Effector memory CD8-positive, alpha-beta T cell (primary cell): Measurements from ENCODE around the gene FTMT.

ENCODE experiments used
- ATAC-seq: fragments of 150-1000 bp; cut with Tn5 transposase; replicated peaks from 2 replicates; pipeline ENCODE4 v1.10.0; 2021; ENCODE audit warnings: mild to moderate bottlenecking, moderate library complexity
- DNase-seq, 3 experiments: peaks; one replicate each; pipeline ENCODE4 v3.0.0; 2021
- H3K27ac Mint-ChIP-seq, 2 donors: one replicate each; pipeline ENCODE4 v1.8.0; 2022; ENCODE audit warnings: mild to moderate bottlenecking in 2 of 2, mixed read lengths in 2 of 2, moderate library complexity in 2 of 2
- H3K27me3 Mint-ChIP-seq, 2 donors: one replicate each; pipeline ENCODE4 v1.8.0; 2022; ENCODE audit warnings: mixed read lengths in 2 of 2
- H3K36me3 Mint-ChIP-seq: one replicate; pipeline ENCODE4 v1.8.0; 2022; ENCODE audit warnings: mild to moderate bottlenecking, moderate library complexity, mixed read lengths; ENCODE audit not compliant: insufficient read depth
- H3K4me1 Mint-ChIP-seq, 2 donors: one replicate each; pipeline ENCODE4 v1.8.0; 2022; ENCODE audit warnings: low read depth in 2 of 2, mixed read lengths in 2 of 2
- H3K4me3 Mint-ChIP-seq, 2 donors: one replicate each; pipeline ENCODE4 v1.8.0; 2022; ENCODE audit warnings: mild to moderate bottlenecking in 2 of 2, mixed read lengths in 2 of 2, moderate library complexity in 2 of 2
- H3K9me3 Mint-ChIP-seq, 2 donors: one replicate each; pipeline ENCODE4 v1.8.0; 2022; ENCODE audit warnings: mixed read lengths in 2 of 2

The FTMT gene

GRCh38 chr5:121870489-121870888 is 18.8 kb downstream of the FTMT start:
- Mint-ChIP-seq H3K36me3 (peaks cover 2% of the 10 kb centered on the region), H3K27me3 (no peaks in the 10 kb centered on the region), H3K4me3 (no peak overlapping the region), H3K27ac (no peak overlapping the region), H3K4me1 (no peaks in the 10 kb centered on the region), H3K9me3 (no peaks in the 10 kb centered on the region)
- no peak for ATAC-seq
- no peak for DNase-seq

DNA sequence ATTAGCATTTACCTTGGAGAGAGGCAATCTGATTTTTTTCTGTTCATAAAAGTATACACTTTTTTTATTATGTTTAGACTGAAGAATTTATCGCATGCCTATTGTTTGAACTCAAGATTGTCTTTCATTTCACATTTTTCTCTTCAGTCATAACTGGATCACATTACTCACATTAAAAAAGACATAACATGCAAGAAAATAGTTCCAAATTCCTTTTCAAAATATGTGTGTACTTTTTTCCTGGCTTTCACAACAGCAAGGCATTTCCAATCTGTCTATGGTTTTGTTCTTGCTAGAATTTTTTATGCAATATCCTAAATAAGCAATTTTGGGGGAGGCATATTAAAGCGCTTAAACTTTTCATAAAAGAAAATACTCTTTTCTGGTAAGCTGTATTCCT is 21.2 kb downstream of the FTMT start:
- Mint-ChIP-seq H3K9me3 (no peaks in the 10 kb centered on the region), H3K36me3 (peaks cover 2% of the 10 kb centered on the region), H3K27me3 (no peaks in the 10 kb centered on the region), H3K4me3 (no peak overlapping the region), H3K4me1 (no peaks in the 10 kb centered on the region), H3K27ac (no peak overlapping the region)
- no peak for DNase-seq
- no peak for ATAC-seq

DNA sequence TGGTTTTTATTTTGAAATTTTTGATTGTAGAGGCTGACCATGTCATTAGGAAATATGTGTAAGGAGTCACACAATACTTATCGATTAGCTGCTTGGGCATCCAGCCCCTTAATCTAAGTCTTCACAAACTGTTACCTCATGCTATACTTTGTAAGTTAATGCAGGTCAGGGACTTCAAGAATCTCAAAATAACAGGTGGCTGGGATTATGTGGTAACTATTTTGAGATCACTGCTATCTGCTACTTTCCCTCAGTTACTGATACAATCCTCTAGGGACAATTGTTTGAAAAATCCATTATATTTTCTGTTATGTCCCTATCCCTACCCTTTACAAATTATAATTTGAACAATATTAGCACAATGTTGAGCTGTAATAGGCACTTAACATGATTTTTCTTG is 21.7 kb downstream of the FTMT start:
- ATAC-seq: no peak
- DNase-seq: no peak
- Mint-ChIP-seq H3K4me1 (no peaks in the 10 kb centered on the region), H3K4me3 (no peak overlapping the region), H3K9me3 (no peaks in the 10 kb centered on the region), H3K27me3 (no peaks in the 10 kb centered on the region), H3K27ac (no peak overlapping the region), H3K36me3 (peaks cover under 1% of the 10 kb centered on the region)

GRCh38 chr5:121885630-121886029 is 33.9 kb downstream of the FTMT start:
- Mint-ChIP-seq H3K4me1 (no peaks in the 10 kb centered on the region), H3K27me3 (no peaks in the 10 kb centered on the region), H3K4me3 (no peak overlapping the region), H3K9me3 (peaks cover 0 to 3% of the 10 kb centered on the region in 2 donors), H3K36me3 (no peaks in the 10 kb centered on the region), H3K27ac (no peak overlapping the region)
- no peak for DNase-seq
- ATAC-seq: no peak

- DNase-seq (no peak), ATAC-seq (no peak)
- Mint-ChIP-seq H3K36me3 (no peaks in the 10 kb centered on the region), H3K27me3 (no peaks in the 10 kb centered on the region), H3K4me1 (no peaks in the 10 kb centered on the region), H3K4me3 (no peak overlapping the region), H3K9me3 (peaks cover 0 to 3% of the 10 kb centered on the region in 2 donors), H3K27ac (no peak overlapping the region)
Observed at GRCh38 chr5:121887727-121888126, 36.0 kb downstream of the FTMT start.

DNA sequence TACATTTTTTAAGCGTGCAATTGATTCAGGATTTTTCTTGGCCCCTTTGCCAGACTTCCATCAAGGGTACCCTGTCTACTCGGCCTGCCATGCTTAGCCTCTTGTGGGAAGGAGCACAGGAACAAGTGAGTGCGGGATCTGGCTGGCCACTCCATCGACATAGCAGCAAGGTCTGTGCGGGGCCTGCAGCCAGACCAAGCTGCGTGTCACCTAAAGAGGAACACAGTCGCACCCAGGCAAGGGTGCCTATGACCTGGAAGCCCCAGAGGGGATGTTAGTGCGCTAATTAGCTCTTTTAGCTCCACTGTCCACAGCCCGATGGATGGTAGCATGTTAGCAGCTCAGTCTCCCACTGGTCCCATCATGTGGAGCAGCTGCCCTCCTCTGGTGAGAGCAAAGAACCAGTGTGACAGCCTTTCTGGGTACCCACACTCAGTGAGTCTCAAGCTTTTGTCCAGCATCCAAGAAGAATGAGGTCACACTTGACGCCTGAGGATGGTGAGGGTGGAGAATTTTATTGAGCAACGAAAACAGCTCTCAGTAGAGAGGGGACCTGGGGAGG is 38.7 kb downstream of the FTMT start:
- H3K4me3 Mint-ChIP-seq: no peak overlapping the region
- H3K9me3 Mint-ChIP-seq: peaks cover 0 to 3% of the 10 kb centered on the region in 2 donors

DNA sequence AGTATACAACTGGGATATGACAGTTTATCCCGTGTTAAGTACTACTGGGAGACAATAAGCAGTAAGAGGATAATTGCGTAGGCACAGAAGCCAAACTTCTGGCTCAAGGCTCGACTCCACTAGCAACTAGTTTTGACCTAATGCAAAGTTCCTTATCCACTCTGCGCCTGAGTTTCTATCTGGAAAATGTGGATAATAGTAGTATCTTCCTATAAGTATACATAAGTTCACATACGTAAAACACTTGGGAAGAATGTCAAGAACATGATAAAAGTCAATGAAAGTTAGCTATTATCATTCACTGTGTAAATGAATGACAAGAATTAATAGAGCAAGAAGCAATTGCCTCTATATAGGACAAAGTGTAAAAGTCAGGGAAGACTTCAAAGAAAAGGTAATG is 45.7 kb downstream of the FTMT start:
- H3K27me3 Mint-ChIP-seq: no peaks in the 10 kb centered on the region
- no peak for ATAC-seq
- H3K36me3 Mint-ChIP-seq: no peaks in the 10 kb centered on the region
- no peak for DNase-seq
- H3K4me1 Mint-ChIP-seq: no peaks in the 10 kb centered on the region
- H3K9me3 Mint-ChIP-seq: no peaks in the 10 kb centered on the region
- no peak overlapping the region for H3K27ac Mint-ChIP-seq
- no peak overlapping the region for H3K4me3 Mint-ChIP-seq

More for the DNA sequence above, 38.7 kb downstream of the FTMT start:
- H3K4me1 Mint-ChIP-seq: no peaks in the 10 kb centered on the region
- DNase-seq: no peak
- H3K36me3 Mint-ChIP-seq: no peaks in the 10 kb centered on the region
- no peak overlapping the region for H3K27ac Mint-ChIP-seq
- no peaks in the 10 kb centered on the region for H3K27me3 Mint-ChIP-seq
- ATAC-seq: no peak

DNA sequence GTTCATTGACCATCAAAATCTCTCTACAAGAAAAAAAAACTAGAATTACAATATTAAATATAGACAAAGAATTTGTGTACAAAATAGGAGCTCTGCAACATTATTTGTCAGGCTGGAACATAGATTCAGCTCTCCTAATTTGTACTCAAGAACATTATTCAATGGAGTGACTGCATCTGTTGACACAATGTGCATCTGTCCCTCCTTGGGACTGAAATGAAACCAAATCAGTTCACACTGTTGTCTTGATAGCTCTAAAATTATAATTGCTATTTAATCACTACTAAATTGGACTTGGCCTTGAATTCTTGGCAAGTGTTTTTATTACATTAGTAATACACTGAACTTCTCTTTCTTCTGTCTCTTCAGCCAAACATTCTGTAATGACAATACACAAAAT is 47.7 kb downstream of the FTMT start:
- H3K27me3 Mint-ChIP-seq: no peaks in the 10 kb centered on the region
- DNase-seq (no peak), ATAC-seq (no peak)
- H3K4me3 Mint-ChIP-seq: no peak overlapping the region
- no peak overlapping the region for H3K27ac Mint-ChIP-seq
- no peaks in the 10 kb centered on the region for H3K9me3 Mint-ChIP-seq
- no peaks in the 10 kb centered on the region for H3K36me3 Mint-ChIP-seq
- H3K4me1 Mint-ChIP-seq: no peaks in the 10 kb centered on the region
